ENCODE measurements around the gene ADAMTS17.

Gene ADAMTS17

DNA sequence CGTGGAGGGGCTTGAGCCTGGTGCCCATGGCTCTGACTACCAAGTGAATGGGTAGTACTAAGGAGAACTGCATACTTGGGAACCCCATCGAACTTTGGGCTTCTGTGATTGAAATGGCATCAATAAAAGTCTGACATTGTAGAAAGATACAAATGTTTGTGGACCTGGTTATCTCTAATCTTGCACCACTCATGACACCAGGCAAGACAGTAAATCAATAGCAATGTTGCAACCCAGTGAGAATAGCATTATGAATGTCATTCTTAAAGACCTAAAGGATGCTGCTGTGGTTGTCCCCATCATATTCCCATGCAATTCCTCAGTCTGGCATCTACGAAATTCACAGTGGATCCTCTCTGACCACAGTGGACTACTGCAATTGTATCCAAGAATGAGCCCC, 375.0 kb downstream of the ADAMTS17 start:
- TF ChIP-seq, protein P1, sequence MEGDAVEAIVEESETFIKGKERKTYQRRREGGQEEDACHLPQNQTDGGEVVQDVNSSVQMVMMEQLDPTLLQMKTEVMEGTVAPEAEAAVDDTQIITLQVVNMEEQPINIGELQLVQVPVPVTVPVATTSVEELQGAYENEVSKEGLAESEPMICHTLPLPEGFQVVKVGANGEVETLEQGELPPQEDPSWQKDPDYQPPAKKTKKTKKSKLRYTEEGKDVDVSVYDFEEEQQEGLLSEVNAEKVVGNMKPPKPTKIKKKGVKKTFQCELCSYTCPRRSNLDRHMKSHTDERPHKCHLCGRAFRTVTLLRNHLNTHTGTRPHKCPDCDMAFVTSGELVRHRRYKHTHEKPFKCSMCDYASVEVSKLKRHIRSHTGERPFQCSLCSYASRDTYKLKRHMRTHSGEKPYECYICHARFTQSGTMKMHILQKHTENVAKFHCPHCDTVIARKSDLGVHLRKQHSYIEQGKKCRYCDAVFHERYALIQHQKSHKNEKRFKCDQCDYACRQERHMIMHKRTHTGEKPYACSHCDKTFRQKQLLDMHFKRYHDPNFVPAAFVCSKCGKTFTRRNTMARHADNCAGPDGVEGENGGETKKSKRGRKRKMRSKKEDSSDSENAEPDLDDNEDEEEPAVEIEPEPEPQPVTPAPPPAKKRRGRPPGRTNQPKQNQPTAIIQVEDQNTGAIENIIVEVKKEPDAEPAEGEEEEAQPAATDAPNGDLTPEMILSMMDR (IDR thresholded peaks at IDR 0.05; ENCODE audit: low read depth, low read length): no peak
- no peak for DNase-seq (ENCODE audit: low read depth, low spot score)
- in situ Hi-C loops (cut with HindIII; ENCODE audit: low sequenced_read_pairs): no loop called here
- no peak overlapping the region for H3K4me3 ChIP-seq (ENCODE audit: low read depth, low read length)

DNA sequence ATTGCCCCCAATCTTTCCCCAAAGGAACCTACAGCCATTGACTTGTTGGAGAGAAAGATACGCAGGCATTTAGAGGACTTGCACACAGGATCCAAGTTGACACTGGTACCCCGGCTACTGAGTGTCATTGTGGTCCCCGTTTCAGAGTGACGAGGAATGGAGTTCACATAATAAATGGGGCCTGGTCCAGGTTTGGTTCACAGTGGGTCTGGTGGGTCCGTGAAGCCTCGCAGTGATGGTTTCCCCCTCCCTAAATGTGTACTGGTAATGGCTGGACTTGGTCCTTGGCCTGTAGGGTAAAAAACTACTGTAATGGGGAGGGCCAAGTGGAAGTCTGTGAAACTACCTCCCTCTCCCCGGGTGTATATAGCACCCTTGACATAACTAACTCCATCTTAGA, 376.4 kb downstream of the ADAMTS17 start:
- TF ChIP-seq, protein P1 (IDR thresholded peaks at IDR 0.05; ENCODE audit: low read depth, low read length): no peak
- no peak for DNase-seq (ENCODE audit: low read depth, low spot score)
- no peak overlapping the region for H3K4me3 ChIP-seq (ENCODE audit: low read depth, low read length)
- in situ Hi-C loops (cut with HindIII; ENCODE audit: low sequenced_read_pairs): no loop called here

DNA sequence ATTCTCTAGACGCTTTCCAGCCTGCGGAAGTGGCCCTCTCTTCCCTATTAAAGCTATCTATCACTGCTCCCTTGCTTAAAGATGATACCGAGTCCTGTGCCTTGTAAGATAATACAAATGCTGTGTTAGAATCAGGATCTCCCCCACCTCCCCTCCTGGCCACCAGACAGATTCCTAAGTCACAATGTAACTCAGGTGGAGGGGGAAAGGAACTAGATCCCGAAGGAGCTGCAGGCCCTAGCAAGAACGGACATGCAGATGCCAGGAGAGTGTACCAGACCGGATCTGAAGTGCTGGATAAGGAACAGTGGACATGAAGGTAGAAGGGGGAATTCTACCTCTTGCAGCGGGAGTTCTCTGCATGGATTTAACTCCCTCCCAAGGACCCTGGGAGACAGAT, 377.8 kb downstream of the ADAMTS17 start:
- H3K4me3 ChIP-seq (ENCODE audit: low read depth, low read length): no peak overlapping the region
- in situ Hi-C loops (cut with HindIII; ENCODE audit: low sequenced_read_pairs): no loop called here
- no peak for DNase-seq (ENCODE audit: low read depth, low spot score)
- TF ChIP-seq, protein P1 (IDR thresholded peaks at IDR 0.05; ENCODE audit: low read depth, low read length): no peak

DNA sequence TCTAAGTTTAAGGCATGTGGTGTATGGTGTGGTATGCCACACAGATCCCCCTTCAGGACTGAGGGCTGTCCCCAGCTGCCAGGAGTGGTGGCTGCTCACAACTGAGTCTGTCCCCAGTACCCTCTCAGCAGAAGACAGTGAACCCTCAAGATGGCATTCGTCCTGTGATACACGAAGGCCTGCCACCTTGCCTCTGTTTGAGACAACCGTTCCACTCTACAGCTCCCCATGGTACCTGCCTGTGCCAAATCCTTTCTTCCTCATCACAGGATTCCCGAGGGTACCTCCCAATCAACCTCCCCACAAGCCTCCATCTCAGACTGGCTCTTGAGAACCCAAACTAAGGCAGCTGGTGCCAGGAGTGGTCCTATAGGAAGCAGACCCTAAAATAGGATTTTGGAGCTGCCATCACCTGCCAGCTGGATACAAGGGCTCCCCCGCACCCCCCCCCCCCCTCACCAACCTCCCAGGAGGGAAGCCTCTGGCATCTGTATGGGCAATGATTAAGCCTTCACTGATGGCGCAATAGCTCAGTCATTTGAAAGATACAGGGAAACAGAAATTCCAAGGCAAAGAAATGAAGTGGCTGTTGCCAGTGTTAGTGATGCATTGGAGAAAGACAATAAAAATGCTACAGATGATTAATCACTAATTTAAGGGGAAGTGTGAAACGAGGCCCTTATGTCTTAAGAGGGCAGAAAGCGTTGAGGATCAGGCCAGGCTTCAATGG, 378.5 kb downstream of the ADAMTS17 start:
- no peak for DNase-seq (ENCODE audit: low read depth, low spot score)
- H3K4me3 ChIP-seq (ENCODE audit: low read depth, low read length): no peak overlapping the region
- in situ Hi-C loops (cut with HindIII; ENCODE audit: low sequenced_read_pairs): no loop called here
- TF ChIP-seq, protein P1 (IDR thresholded peaks at IDR 0.05; ENCODE audit: low read depth, low read length): no peak

DNA sequence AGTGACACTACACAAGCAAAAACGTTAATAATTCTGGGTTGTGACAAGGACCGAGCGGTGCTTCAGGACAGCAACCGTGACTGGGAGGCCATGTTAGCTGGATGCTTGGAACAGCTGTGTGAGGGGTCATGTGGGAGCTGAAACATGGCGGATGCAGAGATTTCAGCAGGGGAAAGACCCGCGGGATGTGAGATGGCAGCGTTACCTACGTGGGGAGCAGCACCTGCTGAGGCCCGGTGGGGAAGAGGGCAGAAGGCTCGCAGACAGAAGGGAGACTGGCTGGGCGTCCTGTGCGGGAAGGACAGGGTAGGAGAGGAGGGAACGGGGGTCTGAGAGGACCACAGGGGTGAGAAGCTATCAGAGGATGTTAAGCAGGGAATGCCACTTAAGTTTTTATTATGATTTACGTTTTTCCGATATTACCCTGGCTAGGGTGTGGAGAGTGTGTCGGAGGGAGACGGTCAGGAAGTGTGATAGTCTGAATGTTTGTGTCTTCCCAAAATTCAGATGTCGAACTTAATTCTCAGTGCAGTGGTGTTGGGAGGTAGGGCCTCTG, 379.7 kb downstream of the ADAMTS17 start:
- DNase-seq (ENCODE audit: low read depth, low spot score): no peak
- in situ Hi-C loops (cut with HindIII; ENCODE audit: low sequenced_read_pairs): no loop called here
- TF ChIP-seq, protein P1 (IDR thresholded peaks at IDR 0.05; ENCODE audit: low read depth, low read length): no peak
- H3K4me3 ChIP-seq (ENCODE audit: low read depth, low read length): no peak overlapping the region

DNA sequence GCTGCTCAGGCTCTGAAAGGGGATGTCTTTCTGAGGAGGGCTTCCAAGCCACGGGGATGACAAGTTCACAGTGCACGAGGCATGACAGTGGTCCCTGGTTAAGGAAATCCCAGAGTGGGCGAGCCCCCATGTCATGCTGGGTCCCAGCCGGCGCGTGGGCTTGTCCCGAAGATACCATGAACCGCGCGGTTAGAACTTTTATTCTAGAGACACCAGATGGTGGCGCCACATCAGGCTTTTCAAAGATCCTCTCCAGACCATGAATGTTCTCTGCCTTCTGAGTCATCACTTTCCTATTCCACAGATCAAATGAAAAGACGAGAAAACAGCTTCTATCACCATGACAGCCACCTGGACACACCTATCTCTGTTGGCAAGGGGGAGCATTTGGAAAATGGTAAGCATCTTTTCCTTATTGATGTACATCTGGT, 380.7 kb downstream of the ADAMTS17 start:
- H3K4me3 ChIP-seq (ENCODE audit: low read depth, low read length): no peak overlapping the region
- in situ Hi-C loops (cut with HindIII; ENCODE audit: low sequenced_read_pairs): no loop called here
- TF ChIP-seq, protein P1 (IDR thresholded peaks at IDR 0.05; ENCODE audit: low read depth, low read length): peak; percentile 37
- peak; percentile 49 for DNase-seq (ENCODE audit: low read depth, low spot score)

All from astrocyte of the spinal cord (primary cell).